ENCODE measurements around the gene ERH.

The ERH gene

GRCh38 chr14:69408331-69408960 is 10.3 kb upstream of the ERH start:
- in situ Hi-C loops (cut with MboI; ENCODE audit: low sequenced_read_pairs, unreplicated experiment) = no loop called here
- TF ChIP-seq, protein P1, sequence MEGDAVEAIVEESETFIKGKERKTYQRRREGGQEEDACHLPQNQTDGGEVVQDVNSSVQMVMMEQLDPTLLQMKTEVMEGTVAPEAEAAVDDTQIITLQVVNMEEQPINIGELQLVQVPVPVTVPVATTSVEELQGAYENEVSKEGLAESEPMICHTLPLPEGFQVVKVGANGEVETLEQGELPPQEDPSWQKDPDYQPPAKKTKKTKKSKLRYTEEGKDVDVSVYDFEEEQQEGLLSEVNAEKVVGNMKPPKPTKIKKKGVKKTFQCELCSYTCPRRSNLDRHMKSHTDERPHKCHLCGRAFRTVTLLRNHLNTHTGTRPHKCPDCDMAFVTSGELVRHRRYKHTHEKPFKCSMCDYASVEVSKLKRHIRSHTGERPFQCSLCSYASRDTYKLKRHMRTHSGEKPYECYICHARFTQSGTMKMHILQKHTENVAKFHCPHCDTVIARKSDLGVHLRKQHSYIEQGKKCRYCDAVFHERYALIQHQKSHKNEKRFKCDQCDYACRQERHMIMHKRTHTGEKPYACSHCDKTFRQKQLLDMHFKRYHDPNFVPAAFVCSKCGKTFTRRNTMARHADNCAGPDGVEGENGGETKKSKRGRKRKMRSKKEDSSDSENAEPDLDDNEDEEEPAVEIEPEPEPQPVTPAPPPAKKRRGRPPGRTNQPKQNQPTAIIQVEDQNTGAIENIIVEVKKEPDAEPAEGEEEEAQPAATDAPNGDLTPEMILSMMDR (IDR thresholded peaks at IDR 0.05; ENCODE audit: borderline replicate concordance, control extremely low read depth, extremely low read depth, insufficient read depth, missing control alignments) = no peak
- DNase-seq (ENCODE audit: low spot score) = no peak

GRCh38 chr14:69405762-69406161 is 7.7 kb upstream of the ERH start:
- DNase-seq (ENCODE audit: low spot score) = no peak
- TF ChIP-seq, protein P1 (IDR thresholded peaks at IDR 0.05; ENCODE audit: borderline replicate concordance, control extremely low read depth, extremely low read depth, insufficient read depth, missing control alignments) = no peak
- in situ Hi-C loops (cut with MboI; ENCODE audit: low sequenced_read_pairs, unreplicated experiment) = no loop called here

GRCh38 chr14:69404883-69405282 is 6.8 kb upstream of the ERH start:
- TF ChIP-seq, protein P1 (IDR thresholded peaks at IDR 0.05; ENCODE audit: borderline replicate concordance, control extremely low read depth, extremely low read depth, insufficient read depth, missing control alignments) = no peak
- no peak for DNase-seq (ENCODE audit: low spot score)
- in situ Hi-C loops (cut with MboI; ENCODE audit: low sequenced_read_pairs, unreplicated experiment) = no loop called here

DNA sequence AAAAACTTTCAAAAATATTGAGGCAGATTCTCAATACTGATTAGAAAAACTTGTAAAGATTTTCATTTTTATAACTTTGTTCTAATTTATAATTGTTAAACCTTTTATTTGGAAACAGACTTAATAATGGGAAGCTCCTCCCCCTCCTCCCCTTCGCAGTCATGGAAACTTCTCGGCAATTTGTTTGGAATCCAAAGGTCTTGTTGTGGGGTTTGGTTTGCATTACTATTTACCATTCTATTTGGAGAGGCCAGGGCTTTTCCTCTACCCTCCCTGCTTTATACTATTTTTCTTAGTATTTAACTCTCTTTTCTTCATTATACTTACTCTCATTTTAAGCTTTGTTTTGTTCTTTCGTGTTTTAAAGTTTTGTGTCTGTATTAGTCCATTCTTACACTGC is 6.4 kb upstream of the ERH start:
- DNase-seq (ENCODE audit: low spot score) = no peak
- in situ Hi-C loops (cut with MboI; ENCODE audit: low sequenced_read_pairs, unreplicated experiment) = no loop called here
- TF ChIP-seq, protein P1 (IDR thresholded peaks at IDR 0.05; ENCODE audit: borderline replicate concordance, control extremely low read depth, extremely low read depth, insufficient read depth, missing control alignments) = no peak

GRCh38 chr14:69401841-69402240 is 3.7 kb upstream of the ERH start:
- in situ Hi-C loops (cut with MboI; ENCODE audit: low sequenced_read_pairs, unreplicated experiment) = no loop called here
- TF ChIP-seq, protein P1 (IDR thresholded peaks at IDR 0.05; ENCODE audit: borderline replicate concordance, control extremely low read depth, extremely low read depth, insufficient read depth, missing control alignments) = no peak
- no peak for DNase-seq (ENCODE audit: low spot score)

DNA sequence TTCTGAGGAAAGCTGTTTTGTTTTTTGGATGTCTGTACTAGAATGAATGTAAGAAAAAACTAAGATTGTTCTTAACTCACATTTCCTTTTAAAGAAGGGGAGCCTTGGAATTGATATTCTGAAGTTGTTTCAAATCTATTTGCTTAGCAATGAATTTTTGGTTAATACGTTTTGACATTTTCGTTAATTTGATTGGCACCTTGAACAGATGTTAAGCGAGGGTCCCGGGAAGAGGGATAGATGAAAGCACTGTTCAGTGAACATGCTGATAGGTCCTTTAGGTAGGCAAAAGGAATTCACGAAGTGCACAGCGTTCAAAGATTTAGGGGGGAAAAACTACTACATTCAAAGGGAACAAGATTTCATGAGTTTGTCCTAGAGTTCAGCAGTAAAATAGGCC is 2.1 kb upstream of the ERH start:
- in situ Hi-C loops (cut with MboI; ENCODE audit: low sequenced_read_pairs, unreplicated experiment) = no loop called here
- DNase-seq (ENCODE audit: low spot score) = no peak
- TF ChIP-seq, protein P1 (IDR thresholded peaks at IDR 0.05; ENCODE audit: borderline replicate concordance, control extremely low read depth, extremely low read depth, insufficient read depth, missing control alignments) = no peak
